HL-60 (cell line): Measurements from ENCODE around the gene SMCO2.

ENCODE experiments used
- DNase-seq, 2 experiments: peaks; one replicate each; pipeline ENCODE4 v3.0.0-alpha.2; 2010 to 2020; ENCODE audit warnings: low read depth in 1 of 2, low spot score in 1 of 2
- H3K27ac ChIP-seq: fragments of 250-450 bp; sonication (Bioruptor Pico); replicated peaks from 2 replicates; pipeline ENCODE4 v1.5.1; 2020; ENCODE audit warnings: mild to moderate bottlenecking, moderate library complexity
- H3K27me3 ChIP-seq: fragments of 250-450 bp; sonication (Bioruptor Pico); 2 replicates; pipeline ENCODE4 v1.5.1; 2021; ENCODE audit warnings: mild to moderate bottlenecking, moderate library complexity; ENCODE audit not compliant: insufficient read depth, poor library complexity, severe bottlenecking
- H3K4me3 ChIP-seq: replicated peaks from 2 replicates; pipeline ENCODE4 v1.5.1; 2011; ENCODE audit warnings: mild to moderate bottlenecking, control low read depth, low read length; ENCODE audit not compliant: insufficient read depth
- CTCF ChIP-seq: IDR thresholded peaks from one replicate; pipeline ENCODE4 v1.5.1; 2011; ENCODE audit warnings: low read length, control low read depth, inconsistent platforms; ENCODE audit not compliant: insufficient read depth
- GABPA ChIP-seq: IDR thresholded peaks from 2 replicates; pipeline ENCODE4 v1.6.1; 2012; ENCODE audit warnings: low read depth
- POLR2AphosphoS5 ChIP-seq: IDR thresholded peaks from 2 replicates; pipeline ENCODE4 v1.6.1; 2012; ENCODE audit warnings: low read depth
- REST ChIP-seq: IDR thresholded peaks from 2 replicates; pipeline ENCODE4 v1.6.1; 2012; ENCODE audit warnings: low read depth; ENCODE audit not compliant: insufficient replicate concordance
- SPI1 ChIP-seq: IDR thresholded peaks from 2 replicates; pipeline ENCODE4 v1.6.1; 2012; ENCODE audit warnings: low read depth, mild to moderate bottlenecking, borderline replicate concordance

SMCO2 gene

GRCh38 chr12:27429606-27430005, 16.9 kb upstream of the SMCO2 start:
- H3K27ac ChIP-seq, result no peak overlapping the region
- H3K4me3 ChIP-seq, result no peak overlapping the region
- H3K27me3 ChIP-seq, result no peaks in the 10 kb centered on the region
- peak in 1 of 2 experiments; percentile 52 for DNase-seq
- TF ChIP-seq CTCF (no peak), POLR2AphosphoS5 (no peak), SPI1 (no peak), REST (no peak), GABPA (no peak)

- H3K4me3 ChIP-seq, result no peak overlapping the region
- TF ChIP-seq SPI1 (peak; percentile 61; the same call in 1 of the 2 replicates), CTCF (no peak)
- H3K27ac ChIP-seq, result peak overlapping the region; percentile 43; the same call in 1 of the 2 replicates
- H3K27me3 ChIP-seq, result no peaks in the 10 kb centered on the region
- peak; percentile 21 to 54 for DNase-seq
Measured at GRCh38 chr12:27431185-27431584, 15.4 kb upstream of the SMCO2 start.

GRCh38 chr12:27434673-27435565, 11.6 kb upstream of the SMCO2 start:
- DNase-seq, result peak in 1 of 2 experiments; percentile 8
- no peak for TF ChIP-seq SPI1
- peak; percentile 44 for TF ChIP-seq CTCF
- TF ChIP-seq GABPA, result no peak
- no peaks in the 10 kb centered on the region for H3K27me3 ChIP-seq
- H3K4me3 ChIP-seq, result no peak overlapping the region
- no peak overlapping the region for H3K27ac ChIP-seq

GRCh38 chr12:27436029-27436428, 10.5 kb upstream of the SMCO2 start:
- Histone ChIP-seq H3K27ac (no peak overlapping the region), H3K27me3 (no peaks in the 10 kb centered on the region), H3K4me3 (no peak overlapping the region)
- no peak for DNase-seq
- TF ChIP-seq POLR2AphosphoS5, result no peak
- TF ChIP-seq GABPA, result no peak
- no peak for TF ChIP-seq CTCF
- no peak for TF ChIP-seq SPI1
- no peak for TF ChIP-seq REST
